ENCODE results near the gene PROK1.

PROK1 gene

GRCh38 chr1:110498270-110498669 is 47.3 kb downstream of the PROK1 start:
- Histone ChIP-seq H2AFZ (ENCODE audit: low read depth, low read length) (no peak overlapping the region), H3K27ac (ENCODE audit: low read length) (no peak overlapping the region), H3K4me2 (ENCODE audit: insufficient read depth, low read length) (no peak overlapping the region), H3K9ac (ENCODE audit: low read depth, low read length) (no peak overlapping the region), H4K20me1 (ENCODE audit: insufficient read depth, low read length) (no peaks in the 10 kb centered on the region), H3K36me3 (ENCODE audit: insufficient read depth, low read length) (no peaks in the 10 kb centered on the region), H3K27me3 (ENCODE audit: insufficient read depth, low read length, poor library complexity) (no peaks in the 10 kb centered on the region), H3K4me3 (ENCODE audit: low read depth in 1 of 2, low read length in 2 of 2) (no peak overlapping the region), H3K9me3 (ENCODE audit: insufficient read depth, low read length, severe bottlenecking) (no peaks in the 10 kb centered on the region), H3K79me2 (ENCODE audit: insufficient read depth, low read length) (no peaks in the 10 kb centered on the region), H3K4me1 (ENCODE audit: insufficient read depth, low read length) (no peaks in the 10 kb centered on the region)
- ATAC-seq (ENCODE audit: insufficient read depth, low read depth): no peak
- TF ChIP-seq EZH2 (IDR thresholded peaks at IDR 0.05; ENCODE audit: borderline replicate concordance, low read depth, low read length, severe bottlenecking) (no peak), CTCF (IDR thresholded peaks at IDR 0.05; ENCODE audit: borderline replicate concordance, extremely low read depth, low read length, poor library complexity, severe bottlenecking) (no peak)
- DNase-seq: no peak

GRCh38 chr1:110501488-110502132 is 50.7 kb downstream of the PROK1 start:
- Histone ChIP-seq H2AFZ (ENCODE audit: low read depth, low read length) (no peak overlapping the region), H3K4me3 (ENCODE audit: low read depth in 1 of 2, low read length in 2 of 2) (no peak overlapping the region), H3K79me2 (ENCODE audit: insufficient read depth, low read length) (no peaks in the 10 kb centered on the region), H3K9ac (ENCODE audit: low read depth, low read length) (no peak overlapping the region), H3K9me3 (ENCODE audit: insufficient read depth, low read length, severe bottlenecking) (no peaks in the 10 kb centered on the region), H4K20me1 (ENCODE audit: insufficient read depth, low read length) (no peaks in the 10 kb centered on the region; the same call in 1 of the 2 replicates), H3K27me3 (ENCODE audit: insufficient read depth, low read length, poor library complexity) (peaks cover 1% of the 10 kb centered on the region), H3K4me1 (ENCODE audit: insufficient read depth, low read length) (no peaks in the 10 kb centered on the region), H3K4me2 (ENCODE audit: insufficient read depth, low read length) (no peak overlapping the region), H3K27ac (ENCODE audit: low read length) (no peak overlapping the region), H3K36me3 (ENCODE audit: insufficient read depth, low read length) (no peaks in the 10 kb centered on the region)
- ATAC-seq (ENCODE audit: insufficient read depth, low read depth): no peak
- no peak for DNase-seq
- no peak for TF ChIP-seq EZH2 (IDR thresholded peaks at IDR 0.05; ENCODE audit: borderline replicate concordance, low read depth, low read length, severe bottlenecking)
- TF ChIP-seq CTCF (IDR thresholded peaks at IDR 0.05; ENCODE audit: borderline replicate concordance, extremely low read depth, low read length, poor library complexity, severe bottlenecking): no peak

- no peaks in the 10 kb centered on the region; the same call in 1 of the 2 replicates for H4K20me1 ChIP-seq (ENCODE audit: insufficient read depth, low read length)
- no peak overlapping the region for H3K9ac ChIP-seq (ENCODE audit: low read depth, low read length)
- peaks cover 6% of the 10 kb centered on the region for H3K27me3 ChIP-seq (ENCODE audit: insufficient read depth, low read length, poor library complexity)
- H3K36me3 ChIP-seq (ENCODE audit: insufficient read depth, low read length): no peaks in the 10 kb centered on the region
- no peak for ATAC-seq (ENCODE audit: insufficient read depth, low read depth)
- no peak for DNase-seq
- H3K4me1 ChIP-seq (ENCODE audit: insufficient read depth, low read length): no peaks in the 10 kb centered on the region
- H3K4me3 ChIP-seq (ENCODE audit: low read depth in 1 of 2, low read length in 2 of 2): no peak overlapping the region
- H3K9me3 ChIP-seq (ENCODE audit: insufficient read depth, low read length, severe bottlenecking): no peaks in the 10 kb centered on the region
- no peak overlapping the region for H3K27ac ChIP-seq (ENCODE audit: low read length)
- no peak for TF ChIP-seq CTCF (IDR thresholded peaks at IDR 0.05; ENCODE audit: borderline replicate concordance, extremely low read depth, low read length, poor library complexity, severe bottlenecking)
- TF ChIP-seq EZH2 (IDR thresholded peaks at IDR 0.05; ENCODE audit: borderline replicate concordance, low read depth, low read length, severe bottlenecking): no peak
- no peak overlapping the region for H3K4me2 ChIP-seq (ENCODE audit: insufficient read depth, low read length)
- no peaks in the 10 kb centered on the region for H3K79me2 ChIP-seq (ENCODE audit: insufficient read depth, low read length)
- no peak overlapping the region for H2AFZ ChIP-seq (ENCODE audit: low read depth, low read length)
Measured at GRCh38 chr1:110502402-110503151, 51.6 kb downstream of the PROK1 start.
